Right lobe of liver (tissue), 4 donors: ENCODE data around the gene COIL.

Source experiments
- POLR2A ChIP-seq: fragments of 450-650 bp; IDR thresholded peaks from one replicate; pipeline ENCODE4 v1.6.1; 2017; ENCODE audit warnings: antibody characterized with exemption, mild to moderate bottlenecking
- TF ChIP-seq, protein P1 (sequence below), 4 donors: fragments of 200-600 bp in 3 of 4; fragments of 450-650 bp in 1 of 4; IDR thresholded peaks; one replicate each; pipeline versions ENCODE4 v1.5.1 to v1.8.0; 2016 to 2022; ENCODE audit warnings: antibody characterized with exemption in 4 of 4, mild to moderate bottlenecking in 2 of 4
- donor health status: DM: no; HTN: no; CAD: no.
- donor health status: DM: no; HTN: no; CAD: no.
- donor health status: DM: no; HTN: yes; CAD: no.

DNA sequence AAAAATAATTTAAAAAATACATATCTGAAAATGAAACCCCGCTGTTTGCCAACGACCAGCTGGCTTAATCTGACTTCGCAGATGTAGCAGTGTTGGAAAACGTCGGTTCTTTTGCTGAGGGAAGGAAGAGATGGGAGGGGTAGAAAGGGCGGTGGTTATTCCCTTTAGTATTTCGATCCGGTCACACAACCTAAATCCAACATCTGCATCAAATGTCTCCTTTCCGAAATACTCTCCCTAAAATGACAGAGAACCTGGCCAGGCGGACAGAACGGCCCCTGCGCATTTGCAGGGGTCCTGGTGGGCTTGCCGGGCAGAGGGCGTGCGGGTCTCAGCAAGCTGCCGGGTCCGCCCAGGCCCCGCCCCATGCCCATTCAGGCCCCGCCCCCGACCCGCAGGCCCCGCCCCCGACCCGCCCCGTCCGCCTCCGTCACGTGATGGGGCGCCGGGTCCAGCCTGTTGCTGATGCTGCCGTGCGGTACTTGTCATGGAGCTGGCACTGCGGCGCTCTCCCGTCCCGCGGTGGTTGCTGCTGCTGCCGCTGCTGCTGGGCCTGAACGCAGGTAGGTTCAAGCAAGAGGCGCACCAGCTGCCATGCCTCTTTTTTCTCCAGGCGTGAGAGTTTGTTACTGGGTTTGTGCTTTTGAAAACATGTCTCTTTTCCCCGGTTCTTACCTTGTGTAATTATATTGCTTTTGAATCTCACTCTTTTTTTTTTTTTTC, 17.0 kb upstream of the COIL start, which contains the start of gene SCPEP1:
- TF ChIP-seq, protein P1, sequence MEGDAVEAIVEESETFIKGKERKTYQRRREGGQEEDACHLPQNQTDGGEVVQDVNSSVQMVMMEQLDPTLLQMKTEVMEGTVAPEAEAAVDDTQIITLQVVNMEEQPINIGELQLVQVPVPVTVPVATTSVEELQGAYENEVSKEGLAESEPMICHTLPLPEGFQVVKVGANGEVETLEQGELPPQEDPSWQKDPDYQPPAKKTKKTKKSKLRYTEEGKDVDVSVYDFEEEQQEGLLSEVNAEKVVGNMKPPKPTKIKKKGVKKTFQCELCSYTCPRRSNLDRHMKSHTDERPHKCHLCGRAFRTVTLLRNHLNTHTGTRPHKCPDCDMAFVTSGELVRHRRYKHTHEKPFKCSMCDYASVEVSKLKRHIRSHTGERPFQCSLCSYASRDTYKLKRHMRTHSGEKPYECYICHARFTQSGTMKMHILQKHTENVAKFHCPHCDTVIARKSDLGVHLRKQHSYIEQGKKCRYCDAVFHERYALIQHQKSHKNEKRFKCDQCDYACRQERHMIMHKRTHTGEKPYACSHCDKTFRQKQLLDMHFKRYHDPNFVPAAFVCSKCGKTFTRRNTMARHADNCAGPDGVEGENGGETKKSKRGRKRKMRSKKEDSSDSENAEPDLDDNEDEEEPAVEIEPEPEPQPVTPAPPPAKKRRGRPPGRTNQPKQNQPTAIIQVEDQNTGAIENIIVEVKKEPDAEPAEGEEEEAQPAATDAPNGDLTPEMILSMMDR (IDR thresholded peaks at IDR 0.05), result no peak
- peak; percentile 67 for TF ChIP-seq POLR2A
